ENCODE results near the gene SMYD3. TPM values are rescaled to one million over a fixed set of nuclear protein-coding genes. Genes with fewer than 3 reads are reported as not detected.

The SMYD3 gene
- total RNA-seq, 1 donor from 2014 or later, result 20.8 TPM

- peaks cover 9% of the 10 kb centered on the region for H3K9me3 Mint-ChIP-seq
- ChIA-PET POLR2A (no interaction called here), CTCF (no interaction called here)
- no peak overlapping the region for H3K4me3 Mint-ChIP-seq
- TF ChIP-seq, protein P1, sequence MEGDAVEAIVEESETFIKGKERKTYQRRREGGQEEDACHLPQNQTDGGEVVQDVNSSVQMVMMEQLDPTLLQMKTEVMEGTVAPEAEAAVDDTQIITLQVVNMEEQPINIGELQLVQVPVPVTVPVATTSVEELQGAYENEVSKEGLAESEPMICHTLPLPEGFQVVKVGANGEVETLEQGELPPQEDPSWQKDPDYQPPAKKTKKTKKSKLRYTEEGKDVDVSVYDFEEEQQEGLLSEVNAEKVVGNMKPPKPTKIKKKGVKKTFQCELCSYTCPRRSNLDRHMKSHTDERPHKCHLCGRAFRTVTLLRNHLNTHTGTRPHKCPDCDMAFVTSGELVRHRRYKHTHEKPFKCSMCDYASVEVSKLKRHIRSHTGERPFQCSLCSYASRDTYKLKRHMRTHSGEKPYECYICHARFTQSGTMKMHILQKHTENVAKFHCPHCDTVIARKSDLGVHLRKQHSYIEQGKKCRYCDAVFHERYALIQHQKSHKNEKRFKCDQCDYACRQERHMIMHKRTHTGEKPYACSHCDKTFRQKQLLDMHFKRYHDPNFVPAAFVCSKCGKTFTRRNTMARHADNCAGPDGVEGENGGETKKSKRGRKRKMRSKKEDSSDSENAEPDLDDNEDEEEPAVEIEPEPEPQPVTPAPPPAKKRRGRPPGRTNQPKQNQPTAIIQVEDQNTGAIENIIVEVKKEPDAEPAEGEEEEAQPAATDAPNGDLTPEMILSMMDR (IDR thresholded peaks at IDR 0.05), result no peak
- no peak overlapping the region for H3K27ac Mint-ChIP-seq
- H3K27me3 Mint-ChIP-seq, result no peaks in the 10 kb centered on the region
- peaks cover 4% of the 10 kb centered on the region for H3K36me3 Mint-ChIP-seq (ENCODE audit: low read depth)
- no peak for ATAC-seq (ENCODE audit: low read depth)
- no peaks in the 10 kb centered on the region for H3K4me1 Mint-ChIP-seq
- no peak for DNase-seq
- intact Hi-C loops (cut with micrococcal nuclease), result no loop called here
Measured at GRCh38 chr1:246261639-246262038, 245.4 kb downstream of the SMYD3 start.

GRCh38 chr1:246258250-246258649 lies 248.8 kb downstream of the SMYD3 start:
- ChIA-PET POLR2A (no interaction called here), CTCF (no interaction called here)
- intact Hi-C loops (cut with micrococcal nuclease), result no loop called here
- Mint-ChIP-seq H3K27ac (no peak overlapping the region), H3K9me3 (peaks cover 15% of the 10 kb centered on the region), H3K36me3 (ENCODE audit: low read depth) (peaks cover 4% of the 10 kb centered on the region), H3K4me3 (no peak overlapping the region), H3K27me3 (no peaks in the 10 kb centered on the region), H3K4me1 (no peaks in the 10 kb centered on the region)
- no peak for DNase-seq
- ATAC-seq (ENCODE audit: low read depth), result no peak
- TF ChIP-seq, protein P1 (IDR thresholded peaks at IDR 0.05), result no peak

DNA sequence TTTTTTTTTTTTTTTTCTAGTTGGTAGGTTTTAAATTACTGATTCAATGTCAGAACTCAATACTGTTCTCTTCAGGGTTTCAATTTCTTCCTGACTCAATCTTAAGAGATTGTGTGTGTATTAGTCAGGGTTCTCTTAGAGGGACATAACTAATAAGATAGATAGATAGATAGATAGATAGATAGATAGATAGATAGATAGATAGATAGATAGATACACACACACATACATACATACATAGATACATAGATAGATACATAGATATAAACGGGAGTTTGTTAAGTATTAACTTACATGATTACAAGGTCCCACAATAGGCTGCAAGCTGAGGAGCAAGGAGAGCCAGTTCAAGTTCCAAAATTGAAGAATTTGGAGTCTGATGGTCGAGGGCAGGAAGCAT lies 251.3 kb downstream of the SMYD3 start:
- no peaks in the 10 kb centered on the region for H3K4me1 Mint-ChIP-seq
- POLR2A ChIA-PET, result no interaction called here
- H3K9me3 Mint-ChIP-seq, result peaks cover 15% of the 10 kb centered on the region
- ATAC-seq (ENCODE audit: low read depth) (no peak), DNase-seq (no peak)
- H3K27ac Mint-ChIP-seq, result no peak overlapping the region
- no peaks in the 10 kb centered on the region for H3K27me3 Mint-ChIP-seq
- intact Hi-C loops (cut with micrococcal nuclease), result no loop called here
- TF ChIP-seq, protein P1 (IDR thresholded peaks at IDR 0.05), result no peak
- peaks cover 4% of the 10 kb centered on the region for H3K36me3 Mint-ChIP-seq (ENCODE audit: low read depth)
- CTCF ChIA-PET, result no interaction called here
- no peak overlapping the region for H3K4me3 Mint-ChIP-seq

GRCh38 chr1:246254854-246255253 lies 252.2 kb downstream of the SMYD3 start:
- H3K4me1 Mint-ChIP-seq, result no peaks in the 10 kb centered on the region
- H3K27me3 Mint-ChIP-seq, result no peaks in the 10 kb centered on the region

DNA sequence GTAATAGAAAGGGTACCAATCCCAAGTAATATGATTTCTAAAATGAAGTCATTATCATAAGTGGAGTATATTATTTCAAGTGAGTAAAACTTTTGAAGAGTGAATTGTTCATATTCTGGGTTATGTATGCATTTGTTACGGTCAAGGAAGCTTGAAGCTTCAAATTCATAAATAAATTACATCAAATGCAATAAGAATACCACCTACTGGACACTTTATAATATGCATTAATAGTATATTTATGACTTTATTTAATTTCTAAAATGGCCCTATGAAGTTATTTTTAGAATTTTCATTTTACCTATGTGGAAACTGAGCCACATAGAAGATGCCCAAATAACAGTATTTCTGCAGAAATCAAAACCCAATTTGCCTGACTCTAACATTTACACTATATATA lies 260.6 kb downstream of the SMYD3 start:
- ATAC-seq (ENCODE audit: low read depth) (no peak), DNase-seq (no peak)
- no peak overlapping the region for H3K27ac Mint-ChIP-seq
- ChIA-PET POLR2A (no interaction called here), CTCF (no interaction called here)
- intact Hi-C loops (cut with micrococcal nuclease), result no loop called here
- no peaks in the 10 kb centered on the region for H3K27me3 Mint-ChIP-seq
- H3K4me1 Mint-ChIP-seq, result no peaks in the 10 kb centered on the region
- no peaks in the 10 kb centered on the region for H3K9me3 Mint-ChIP-seq
- TF ChIP-seq, protein P1 (IDR thresholded peaks at IDR 0.05), result no peak
- no peaks in the 10 kb centered on the region for H3K36me3 Mint-ChIP-seq (ENCODE audit: low read depth)
- no peak overlapping the region for H3K4me3 Mint-ChIP-seq

More at GRCh38 chr1:246254854-246255253, 252.2 kb downstream of the SMYD3 start:
- CTCF ChIA-PET, result no interaction called here
- TF ChIP-seq, protein P1 (IDR thresholded peaks at IDR 0.05), result no peak
- Mint-ChIP-seq H3K4me3 (no peak overlapping the region), H3K27ac (no peak overlapping the region), H3K9me3 (peaks cover 15% of the 10 kb centered on the region), H3K36me3 (ENCODE audit: low read depth) (peaks cover 4% of the 10 kb centered on the region)
- POLR2A ChIA-PET, result no interaction called here
- DNase-seq (no peak), ATAC-seq (ENCODE audit: low read depth) (no peak)
- intact Hi-C loops (cut with micrococcal nuclease), result no loop called here
